ENCODE data around the gene MACROD1.

The MACROD1 gene

GRCh38 chr11:64004590-64004984 lies 161.3 kb downstream of the MACROD1 start:
- H3K4me3 ChIP-seq (ENCODE audit: low read depth in 1 of 5, low read length in 5 of 5) = no peak overlapping the region
- no peaks in the 10 kb centered on the region for H3K36me3 ChIP-seq (ENCODE audit: control insufficient read depth in 5 of 5, insufficient read depth in 5 of 5, low read length in 5 of 5)
- H3K9me3 ChIP-seq (ENCODE audit: control insufficient read depth in 5 of 5, low read length in 5 of 5) = no peaks in the 10 kb centered on the region
- H3K27ac ChIP-seq (ENCODE audit: low read depth, low read length) = no peak overlapping the region
- H3K9ac ChIP-seq (ENCODE audit: low read length in 5 of 5) = no peak overlapping the region
- peaks cover 0 to 57% (median 46%) of the 10 kb centered on the region in 5 donors for H3K4me1 ChIP-seq (ENCODE audit: control insufficient read depth in 5 of 5, insufficient read depth in 5 of 5, low read length in 5 of 5)
- H3K27me3 ChIP-seq (ENCODE audit: control insufficient read depth in 5 of 5, insufficient read depth in 4 of 5, low read length in 5 of 5) = peaks cover 0 to 4% (median 0%) of the 10 kb centered on the region in 5 donors

- Histone ChIP-seq H3K36me3 (ENCODE audit: control insufficient read depth in 5 of 5, insufficient read depth in 5 of 5, low read length in 5 of 5) (no peaks in the 10 kb centered on the region), H3K9me3 (ENCODE audit: control insufficient read depth in 5 of 5, low read length in 5 of 5) (no peaks in the 10 kb centered on the region), H3K4me1 (ENCODE audit: control insufficient read depth in 5 of 5, insufficient read depth in 5 of 5, low read length in 5 of 5) (peaks cover 0 to 63% (median 52%) of the 10 kb centered on the region in 5 donors), H3K27ac (ENCODE audit: low read depth, low read length) (no peak overlapping the region), H3K9ac (ENCODE audit: low read length in 5 of 5) (peak overlapping the region in 1 of 5 donors; percentile 37), H3K27me3 (ENCODE audit: control insufficient read depth in 5 of 5, insufficient read depth in 4 of 5, low read length in 5 of 5) (peaks cover 0 to 4% (median under 1%) of the 10 kb centered on the region in 5 donors), H3K4me3 (ENCODE audit: low read depth in 1 of 5, low read length in 5 of 5) (no peak overlapping the region)
Measured at GRCh38 chr11:64003807-64004589, 161.9 kb downstream of the MACROD1 start.

- Histone ChIP-seq H3K9ac (ENCODE audit: low read length in 5 of 5) (peak overlapping the region in 4 of 5 donors; percentile 8 to 56 (median 54)), H3K36me3 (ENCODE audit: control insufficient read depth in 5 of 5, insufficient read depth in 5 of 5, low read length in 5 of 5) (peaks cover 0 to 18% (median 17%) of the 10 kb centered on the region in 5 donors), H3K9me3 (ENCODE audit: control insufficient read depth in 5 of 5, low read length in 5 of 5) (no peaks in the 10 kb centered on the region), H3K4me1 (ENCODE audit: control insufficient read depth in 5 of 5, insufficient read depth in 5 of 5, low read length in 5 of 5) (peaks cover 0 to 49% (median 37%) of the 10 kb centered on the region in 5 donors), H3K27ac (ENCODE audit: low read depth, low read length) (no peak overlapping the region), H3K27me3 (ENCODE audit: control insufficient read depth in 5 of 5, insufficient read depth in 4 of 5, low read length in 5 of 5) (peaks cover 0 to 4% (median 2%) of the 10 kb centered on the region in 5 donors), H3K4me3 (ENCODE audit: low read depth in 1 of 5, low read length in 5 of 5) (peak overlapping the region in 2 of 5 donors; percentile 55 to 61)
Measured at GRCh38 chr11:64001484-64002420, 164.2 kb downstream of the MACROD1 start.

- Histone ChIP-seq H3K9me3 (ENCODE audit: control insufficient read depth in 5 of 5, low read length in 5 of 5) (no peaks in the 10 kb centered on the region), H3K36me3 (ENCODE audit: control insufficient read depth in 5 of 5, insufficient read depth in 5 of 5, low read length in 5 of 5) (peaks cover 0 to 27% (median 25%) of the 10 kb centered on the region in 5 donors), H3K4me1 (ENCODE audit: control insufficient read depth in 5 of 5, insufficient read depth in 5 of 5, low read length in 5 of 5) (peaks cover 0 to 48% (median 36%) of the 10 kb centered on the region in 5 donors), H3K27ac (ENCODE audit: low read depth, low read length) (no peak overlapping the region), H3K9ac (ENCODE audit: low read length in 5 of 5) (peak overlapping the region in 4 of 5 donors; percentile 52 to 60 (median 56)), H3K4me3 (ENCODE audit: low read depth in 1 of 5, low read length in 5 of 5) (peak overlapping the region in 4 of 5 donors; percentile 48 to 61 (median 55)), H3K27me3 (ENCODE audit: control insufficient read depth in 5 of 5, insufficient read depth in 4 of 5, low read length in 5 of 5) (peaks cover 0 to 4% (median 0%) of the 10 kb centered on the region in 5 donors)
Measured at GRCh38 chr11:64000740-64001483, 165.0 kb downstream of the MACROD1 start.

- H3K4me1 ChIP-seq (ENCODE audit: control insufficient read depth in 5 of 5, insufficient read depth in 5 of 5, low read length in 5 of 5) = peaks cover 0 to 48% (median 36%) of the 10 kb centered on the region in 5 donors
- H3K4me3 ChIP-seq (ENCODE audit: low read depth in 1 of 5, low read length in 5 of 5) = peak overlapping the region in 4 of 5 donors; percentile 48 to 61 (median 55)
- H3K27me3 ChIP-seq (ENCODE audit: control insufficient read depth in 5 of 5, insufficient read depth in 4 of 5, low read length in 5 of 5) = peaks cover 0 to 4% (median 0%) of the 10 kb centered on the region in 5 donors
- H3K9ac ChIP-seq (ENCODE audit: low read length in 5 of 5) = peak overlapping the region in 3 of 5 donors; percentile 52 to 60 (median 56)
- H3K27ac ChIP-seq (ENCODE audit: low read depth, low read length) = no peak overlapping the region
- H3K36me3 ChIP-seq (ENCODE audit: control insufficient read depth in 5 of 5, insufficient read depth in 5 of 5, low read length in 5 of 5) = peaks cover 0 to 34% (median 31%) of the 10 kb centered on the region in 5 donors
- H3K9me3 ChIP-seq (ENCODE audit: control insufficient read depth in 5 of 5, low read length in 5 of 5) = no peaks in the 10 kb centered on the region
Measured at GRCh38 chr11:64000026-64000739, 165.7 kb downstream of the MACROD1 start.

GRCh38 chr11:63999349-64000025 lies 166.4 kb downstream of the MACROD1 start:
- Histone ChIP-seq H3K36me3 (ENCODE audit: control insufficient read depth in 5 of 5, insufficient read depth in 5 of 5, low read length in 5 of 5) (peaks cover 0 to 41% (median 35%) of the 10 kb centered on the region in 5 donors), H3K4me1 (ENCODE audit: control insufficient read depth in 5 of 5, insufficient read depth in 5 of 5, low read length in 5 of 5) (peaks cover 0 to 49% (median 36%) of the 10 kb centered on the region in 5 donors), H3K4me3 (ENCODE audit: low read depth in 1 of 5, low read length in 5 of 5) (peak overlapping the region in 3 of 5 donors; percentile 29 to 61 (median 47)), H3K9me3 (ENCODE audit: control insufficient read depth in 5 of 5, low read length in 5 of 5) (no peaks in the 10 kb centered on the region), H3K27me3 (ENCODE audit: control insufficient read depth in 5 of 5, insufficient read depth in 4 of 5, low read length in 5 of 5) (peaks cover 0 to 4% (median 0%) of the 10 kb centered on the region in 5 donors), H3K9ac (ENCODE audit: low read length in 5 of 5) (peak overlapping the region in 1 of 5 donors; percentile 35), H3K27ac (ENCODE audit: low read depth, low read length) (no peak overlapping the region)

- Histone ChIP-seq H3K9me3 (ENCODE audit: control insufficient read depth in 5 of 5, low read length in 5 of 5) (no peaks in the 10 kb centered on the region), H3K4me1 (ENCODE audit: control insufficient read depth in 5 of 5, insufficient read depth in 5 of 5, low read length in 5 of 5) (peaks cover 0 to 48% (median 36%) of the 10 kb centered on the region in 5 donors), H3K27me3 (ENCODE audit: control insufficient read depth in 5 of 5, insufficient read depth in 4 of 5, low read length in 5 of 5) (peaks cover 0 to 4% (median 0%) of the 10 kb centered on the region in 5 donors), H3K4me3 (ENCODE audit: low read depth in 1 of 5, low read length in 5 of 5) (peak overlapping the region in 1 of 5 donors; percentile 40), H3K27ac (ENCODE audit: low read depth, low read length) (no peak overlapping the region), H3K9ac (ENCODE audit: low read length in 5 of 5) (no peak overlapping the region), H3K36me3 (ENCODE audit: control insufficient read depth in 5 of 5, insufficient read depth in 5 of 5, low read length in 5 of 5) (peaks cover 0 to 44% (median 35%) of the 10 kb centered on the region in 5 donors)
Measured at GRCh38 chr11:63998558-63999348, 167.2 kb downstream of the MACROD1 start.

GRCh38 chr11:63997801-63998337 lies 168.0 kb downstream of the MACROD1 start:
- no peak overlapping the region for H3K4me3 ChIP-seq (ENCODE audit: low read depth in 1 of 5, low read length in 5 of 5)
- peaks cover 0 to 45% (median 36%) of the 10 kb centered on the region in 5 donors for H3K4me1 ChIP-seq (ENCODE audit: control insufficient read depth in 5 of 5, insufficient read depth in 5 of 5, low read length in 5 of 5)
- H3K9me3 ChIP-seq (ENCODE audit: control insufficient read depth in 5 of 5, low read length in 5 of 5) = no peaks in the 10 kb centered on the region
- H3K27ac ChIP-seq (ENCODE audit: low read depth, low read length) = no peak overlapping the region
- peaks cover 0 to 4% (median 0%) of the 10 kb centered on the region in 5 donors for H3K27me3 ChIP-seq (ENCODE audit: control insufficient read depth in 5 of 5, insufficient read depth in 4 of 5, low read length in 5 of 5)
- peaks cover 0 to 50% (median 36%) of the 10 kb centered on the region in 5 donors for H3K36me3 ChIP-seq (ENCODE audit: control insufficient read depth in 5 of 5, insufficient read depth in 5 of 5, low read length in 5 of 5)
- no peak overlapping the region for H3K9ac ChIP-seq (ENCODE audit: low read length in 5 of 5)

Measured in subcutaneous abdominal adipose tissue (tissue), 5 donors.